Ectodermal cell (in vitro differentiated cells): ENCODE data around the gene MCM7.

Experiments used
- H3K27ac ChIP-seq: 2 replicates; pipeline ENCODE4 v1.7.0; 2013; ENCODE audit warnings: mild to moderate bottlenecking, low read depth, low read length; ENCODE audit not compliant: insufficient read depth, poor library complexity, severe bottlenecking
- H3K27me3 ChIP-seq: 2 replicates; pipeline ENCODE4 v1.7.0; 2013; ENCODE audit warnings: mild to moderate bottlenecking, low read length; ENCODE audit not compliant: insufficient read depth, control insufficient read depth, poor library complexity, severe bottlenecking
- H3K36me3 ChIP-seq: one replicate; pipeline ENCODE4 v1.7.0; 2013; ENCODE audit warnings: low read length; ENCODE audit not compliant: control insufficient read depth, insufficient read depth
- H3K4me1 ChIP-seq: one replicate; pipeline ENCODE4 v1.7.0; 2013; ENCODE audit warnings: low read length; ENCODE audit not compliant: control insufficient read depth, insufficient read depth
- H3K4me3 ChIP-seq: 2 replicates; pipeline ENCODE4 v1.7.0; 2013; ENCODE audit warnings: low read depth, low read length, control low read depth; ENCODE audit not compliant: insufficient read depth
- H3K9me3 ChIP-seq: 2 replicates; pipeline ENCODE4 v1.7.0; 2013; ENCODE audit warnings: mild to moderate bottlenecking, low read length, moderate library complexity; ENCODE audit not compliant: control insufficient read depth
- WGBS, 2 experiments: methylation state at CpG; one replicate each; pipeline ENCODE4 v1.1.7; 2013; ENCODE audit warnings: missing lambda C conversion rate in 2 of 2; 5-methylcytosine and 5-hydroxymethylcytosine counted together

Gene MCM7

GRCh38 chr7:100093925-100094486 is 7.2 kb downstream of the MCM7 start:
- peak overlapping the region; percentile 13 for H3K27ac ChIP-seq
- WGBS, 2 experiments, result 94 to 97% methylated on average over 16 of the region's 16 CpGs
- no peaks in the 10 kb centered on the region for H3K9me3 ChIP-seq
- H3K4me3 ChIP-seq, result no peak overlapping the region
- H3K27me3 ChIP-seq, result no peaks in the 10 kb centered on the region
- H3K4me1 ChIP-seq, result peaks cover 12% of the 10 kb centered on the region
- H3K36me3 ChIP-seq, result peaks cover 74% of the 10 kb centered on the region

GRCh38 chr7:100093498-100093897 is 7.7 kb downstream of the MCM7 start:
- Histone ChIP-seq H3K36me3 (peaks cover 69% of the 10 kb centered on the region), H3K27me3 (no peaks in the 10 kb centered on the region), H3K4me1 (peaks cover 7% of the 10 kb centered on the region), H3K27ac (no peak overlapping the region), H3K4me3 (no peak overlapping the region), H3K9me3 (no peaks in the 10 kb centered on the region)
- WGBS, 2 experiments, result 93 to 94% methylated on average over 13 of the region's 13 CpGs

GRCh38 chr7:100093054-100093453 is 8.1 kb downstream of the MCM7 start:
- H3K27me3 ChIP-seq, result no peaks in the 10 kb centered on the region

GRCh38 chr7:100091411-100092181 is 9.6 kb downstream of the MCM7 start:
- Histone ChIP-seq H3K36me3 (peaks cover 50% of the 10 kb centered on the region), H3K4me1 (peaks cover 5% of the 10 kb centered on the region), H3K9me3 (no peaks in the 10 kb centered on the region), H3K4me3 (no peak overlapping the region), H3K27ac (peak overlapping the region; percentile 32), H3K27me3 (no peaks in the 10 kb centered on the region)
- WGBS, 2 experiments, result 86 to 87% methylated on average over 19 of the region's 19 CpGs

More at GRCh38 chr7:100093054-100093453, 8.1 kb downstream of the MCM7 start:
- peak overlapping the region; percentile 59 for H3K27ac ChIP-seq
- 88 to 95% methylated on average over 6 to 8 of the region's 8 CpGs for WGBS, 2 experiments
- no peaks in the 10 kb centered on the region for H3K9me3 ChIP-seq
- peaks cover 64% of the 10 kb centered on the region for H3K36me3 ChIP-seq
- H3K4me1 ChIP-seq, result peaks cover 5% of the 10 kb centered on the region
- no peak overlapping the region for H3K4me3 ChIP-seq

GRCh38 chr7:100090527-100091410 is 10.4 kb downstream of the MCM7 start:
- peaks cover 5% of the 10 kb centered on the region for H3K4me1 ChIP-seq
- H3K9me3 ChIP-seq, result no peaks in the 10 kb centered on the region
- H3K36me3 ChIP-seq, result peaks cover 42% of the 10 kb centered on the region
- no peak overlapping the region for H3K4me3 ChIP-seq
- 93 to 94% methylated on average over 14 of the region's 14 CpGs for WGBS, 2 experiments
- H3K27me3 ChIP-seq, result no peaks in the 10 kb centered on the region
- H3K27ac ChIP-seq, result peak overlapping the region; percentile 32

- Histone ChIP-seq H3K27ac (no peak overlapping the region), H3K9me3 (no peaks in the 10 kb centered on the region), H3K27me3 (no peaks in the 10 kb centered on the region), H3K4me3 (peak overlapping the region; percentile 81), H3K4me1 (peaks cover 5% of the 10 kb centered on the region), H3K36me3 (peaks cover 30% of the 10 kb centered on the region)
- WGBS, 2 experiments, result 43 to 57% methylated on average over 7 of the region's 7 CpGs
Measured at GRCh38 chr7:100089458-100090196, 11.6 kb downstream of the MCM7 start.

- Histone ChIP-seq H3K27me3 (no peaks in the 10 kb centered on the region), H3K36me3 (peaks cover 23% of the 10 kb centered on the region), H3K27ac (peak within 1 kb of the TSS; percentile 61), H3K4me3 (peak within 1 kb of the TSS; percentile 81), H3K4me1 (peaks cover 5% of the 10 kb centered on the region), H3K9me3 (no peaks in the 10 kb centered on the region)
- WGBS, 2 experiments, result 1% methylated on average over 68 of the region's 68 CpGs
Measured at GRCh38 chr7:100088621-100089457, 12.4 kb downstream of the MCM7 start, which contains the start of gene COPS6. TSS of gene COPS6 (plus strand) at chr7:100088969. CDS start at chr7:100088991, 22 bp downstream.

- H3K27me3 ChIP-seq, result no peaks in the 10 kb centered on the region
- H3K4me1 ChIP-seq, result peaks cover 5% of the 10 kb centered on the region
- peak overlapping the region; percentile 61 for H3K27ac ChIP-seq
- peak overlapping the region; percentile 81 for H3K4me3 ChIP-seq
- no peaks in the 10 kb centered on the region for H3K9me3 ChIP-seq
- peaks cover 16% of the 10 kb centered on the region for H3K36me3 ChIP-seq
- 90 to 91% methylated on average over 11 of the region's 11 CpGs for whole genome bisulfite sequencing, 2 experiments
Measured at GRCh38 chr7:100088095-100088620, 13.0 kb downstream of the MCM7 start.
